Vagina (tissue), 2 donors: ENCODE data around the gene LHX1. TPM values are rescaled to one million over a fixed set of nuclear protein-coding genes. Genes with fewer than 3 reads are reported as not detected.

Experiments
- DNase-seq, 2 donors: peaks; one replicate each; pipeline ENCODE4 v3.0.0-alpha.2; 2017; ENCODE audit errors: extremely low spot score in 2 of 2
- H3K27ac ChIP-seq: fragments of 200-600 bp; sonication (generic); one replicate; pipeline ENCODE4 v1.5.1; 2019
- H3K27me3 ChIP-seq: fragments of 200-600 bp; sonication (generic); one replicate; pipeline ENCODE4 v1.5.1; 2019
- H3K36me3 ChIP-seq, 2 donors: fragments of 200-600 bp; sonication (generic); one replicate each; pipeline ENCODE4 v1.5.1; 2017 to 2019
- H3K4me1 ChIP-seq: fragments of 200-600 bp; sonication (generic); one replicate; pipeline ENCODE4 v1.5.1; 2019
- H3K4me3 ChIP-seq, 2 donors: fragments of 200-600 bp; sonication (generic); 1 replicate in 1 of 2; 2 replicates in 1 of 2; pipeline ENCODE4 v1.5.1; 2016 to 2019
- H3K9me3 ChIP-seq: fragments of 200-600 bp; sonication (generic); one replicate; pipeline ENCODE4 v1.5.1; 2019
- CTCF ChIP-seq, 3 experiments: fragments of 450-650 bp in 2 of 3; fragments of 200-600 bp in 1 of 3; sonication (generic) in 1 of 3; IDR thresholded peaks; one replicate each; pipeline ENCODE4 v1.5.1; 2017 to 2019; ENCODE audit warnings: antibody characterized with exemption in 3 of 3, mild to moderate bottlenecking in 2 of 3, moderate library complexity in 2 of 3
- POLR2A ChIP-seq, 2 donors: fragments of 450-650 bp; IDR thresholded peaks; one replicate each; pipeline ENCODE4 v1.6.1; 2017; ENCODE audit warnings: antibody characterized with exemption in 2 of 2, mild to moderate bottlenecking in 2 of 2, moderate library complexity in 2 of 2
- POLR2AphosphoS5 ChIP-seq, 2 donors: sonication (generic); formaldehyde crosslinking; IDR thresholded peaks; one replicate each; pipeline ENCODE4 v1.9.0; 2017; ENCODE audit warnings: antibody characterized with exemption in 2 of 2, mild to moderate bottlenecking in 2 of 2, low read depth in 1 of 2; ENCODE audit not compliant: insufficient read depth in 1 of 2
- intact Hi-C: fragments of 100-400 bp; cut with DNase I; formaldehyde crosslinking; loops from one replicate; pipeline ENCODE4 v1.15.1; 2023
- total RNA-seq: library from RNA; depleted of rRNA; stranded (reverse); fragments of >200 nt; gene quantifications from one replicate; pipeline ENCODE4 v1.2.3, GENCODE V29; 2016

Gene LHX1
- not detected for total RNA-seq

- peaks cover 68% of the 10 kb centered on the region for H3K27me3 ChIP-seq
- H3K4me3 ChIP-seq, result peak within 1 kb of the TSS in 1 of 2 donors; percentile 30
- no peak for DNase-seq
- intact Hi-C loops, result no loop called here
- H3K36me3 ChIP-seq, result no peaks in the 10 kb centered on the region
- H3K4me1 ChIP-seq, result peaks cover 72% of the 10 kb centered on the region
- H3K9me3 ChIP-seq, result no peaks in the 10 kb centered on the region
- TF ChIP-seq POLR2AphosphoS5 (IDR thresholded peaks at IDR 0.05; ENCODE audit: insufficient read depth in 1 of 2, low read depth in 1 of 2) (peak in 1 of 2 donors; percentile 42), CTCF (IDR thresholded peaks at IDR 0.05) (no peak), POLR2A (IDR thresholded peaks at IDR 0.05) (no peak)
- H3K27ac ChIP-seq, result no peak within 1 kb of the TSS
Observed at GRCh38 chr17:36937001-36937958, at the start of gene LHX1. LHX1 (plus strand) TSS chr17:36937475; CDS start chr17:36938198, 723 bp downstream.

- H3K27me3 ChIP-seq, result peaks cover 6% of the 10 kb centered on the region
- no peak for TF ChIP-seq POLR2AphosphoS5 (IDR thresholded peaks at IDR 0.05; ENCODE audit: insufficient read depth in 1 of 2, low read depth in 1 of 2)
- no peak for TF ChIP-seq POLR2A (IDR thresholded peaks at IDR 0.05)
- no peak for TF ChIP-seq CTCF (IDR thresholded peaks at IDR 0.05)
- intact Hi-C loops, result no loop called here
Observed at GRCh38 chr17:36888236-36888951, 48.9 kb upstream of the LHX1 start.

GRCh38 chr17:36889770-36890349 is 47.4 kb upstream of the LHX1 start:
- H3K9me3 ChIP-seq, result no peaks in the 10 kb centered on the region
- no peak overlapping the region for H3K4me3 ChIP-seq
- H3K36me3 ChIP-seq, result no peaks in the 10 kb centered on the region
- TF ChIP-seq POLR2AphosphoS5 (IDR thresholded peaks at IDR 0.05; ENCODE audit: insufficient read depth in 1 of 2, low read depth in 1 of 2) (no peak), POLR2A (IDR thresholded peaks at IDR 0.05) (no peak), CTCF (IDR thresholded peaks at IDR 0.05) (no peak)
- DNase-seq, result no peak
- no peaks in the 10 kb centered on the region for H3K4me1 ChIP-seq
- H3K27ac ChIP-seq, result no peak overlapping the region
- H3K27me3 ChIP-seq, result no peaks in the 10 kb centered on the region
- intact Hi-C loops, result no loop called here

More at GRCh38 chr17:36888236-36888951, 48.9 kb upstream of the LHX1 start:
- DNase-seq, result no peak
- Histone ChIP-seq H3K9me3 (no peaks in the 10 kb centered on the region), H3K36me3 (no peaks in the 10 kb centered on the region), H3K4me3 (no peak overlapping the region), H3K4me1 (no peaks in the 10 kb centered on the region), H3K27ac (no peak overlapping the region)

GRCh38 chr17:36890398-36891168 is 46.7 kb upstream of the LHX1 start:
- TF ChIP-seq POLR2AphosphoS5 (IDR thresholded peaks at IDR 0.05; ENCODE audit: insufficient read depth in 1 of 2, low read depth in 1 of 2) (no peak), CTCF (IDR thresholded peaks at IDR 0.05) (no peak), POLR2A (IDR thresholded peaks at IDR 0.05) (no peak)
- no peak for DNase-seq
- Histone ChIP-seq H3K36me3 (no peaks in the 10 kb centered on the region), H3K4me1 (no peaks in the 10 kb centered on the region), H3K27ac (no peak overlapping the region), H3K9me3 (no peaks in the 10 kb centered on the region), H3K27me3 (no peaks in the 10 kb centered on the region), H3K4me3 (no peak overlapping the region)
- intact Hi-C loops, result no loop called here
